Brain pericyte (primary cell): ENCODE data around the gene CTNNA2.

ENCODE experiments used
- DNase-seq: peaks from one replicate; pipeline ENCODE4 v3.0.0-alpha.2; 2012; ENCODE audit warnings: low read depth, low spot score

Gene CTNNA2

DNA sequence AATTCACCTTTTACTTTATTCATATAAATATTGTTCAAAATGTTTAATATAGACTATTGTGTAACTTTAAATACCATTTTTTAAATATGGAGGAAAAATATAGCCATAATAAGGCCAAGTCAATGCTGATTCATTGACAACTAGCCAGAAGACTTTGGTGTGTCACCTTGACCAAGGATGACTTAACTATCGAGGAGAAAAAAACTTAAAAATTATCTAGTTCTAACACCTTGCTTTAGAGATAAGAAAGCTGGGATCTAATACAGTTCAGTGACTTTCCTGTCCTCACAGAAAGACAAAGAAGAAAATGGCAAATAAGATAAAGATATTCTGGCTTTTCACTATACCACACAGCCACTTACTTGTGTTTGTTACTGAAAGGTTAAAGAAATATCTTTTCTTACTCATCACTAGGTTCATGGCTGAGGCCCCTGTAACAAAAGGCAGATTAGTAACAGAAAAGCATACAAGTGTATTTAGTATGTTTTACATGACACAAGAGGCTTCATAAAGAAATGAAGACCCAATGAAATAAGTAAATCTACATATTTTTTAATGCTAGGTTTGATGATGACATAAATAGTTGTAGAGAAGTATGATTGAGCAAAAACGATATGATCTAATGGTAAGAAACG is 857.6 kb downstream of the CTNNA2 start:
- no peak for DNase-seq

DNA sequence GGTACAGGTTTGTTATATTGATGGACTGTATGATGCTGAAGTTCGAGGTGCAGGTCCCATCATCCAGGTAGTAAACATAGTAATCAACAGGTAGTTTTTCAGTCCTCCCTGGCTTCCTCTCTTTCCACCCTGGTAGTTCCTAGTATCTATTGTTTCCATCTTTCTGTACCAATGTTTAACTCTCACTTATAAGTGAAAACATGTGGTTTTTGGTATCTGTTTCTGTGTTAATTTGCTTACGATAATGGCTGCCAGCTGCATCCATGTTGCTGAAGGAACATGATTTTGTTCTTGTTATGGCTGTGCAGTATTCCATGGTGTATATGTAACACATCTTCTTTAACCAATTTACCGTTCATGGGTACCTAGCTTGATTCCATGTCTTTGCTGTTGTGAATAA is 861.3 kb downstream of the CTNNA2 start:
- no peak for DNase-seq

DNA sequence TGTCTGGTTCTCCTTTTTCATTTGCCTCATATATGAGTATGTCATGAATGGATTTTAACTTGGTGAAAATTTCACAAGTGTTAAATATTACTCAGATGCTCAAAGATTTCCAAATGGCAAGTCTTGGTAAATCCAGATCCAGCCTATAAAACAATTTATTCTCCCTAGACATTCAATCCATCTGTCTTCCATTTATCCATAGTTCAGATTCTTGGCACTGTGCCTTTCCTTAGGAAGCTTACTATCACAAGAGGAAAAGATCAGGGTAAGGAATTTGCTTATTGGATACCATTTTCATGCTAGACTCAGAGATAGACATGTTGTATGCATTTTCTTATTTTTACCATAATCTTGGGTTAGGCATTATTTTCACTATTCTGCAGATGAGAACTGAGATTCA is 864.2 kb downstream of the CTNNA2 start:
- no peak for DNase-seq

DNA sequence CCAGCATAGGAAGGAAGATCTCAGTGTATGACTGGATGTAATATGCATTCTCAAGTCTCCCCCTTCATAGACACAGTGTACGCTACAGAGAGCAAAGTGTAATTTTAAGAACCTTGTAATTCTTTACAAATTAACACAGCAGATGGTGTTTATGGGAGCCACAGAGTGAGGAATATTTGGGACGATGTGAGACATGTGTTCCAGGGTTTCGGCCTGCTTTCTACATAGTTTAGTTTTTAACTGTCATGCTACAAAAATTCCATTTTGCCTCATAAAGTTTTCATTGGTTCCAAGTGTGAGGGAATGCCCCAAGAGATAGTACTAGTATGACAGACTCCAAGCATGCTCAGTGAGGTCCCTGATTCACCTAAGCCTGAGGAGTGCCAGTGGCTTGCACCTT is 867.9 kb downstream of the CTNNA2 start:
- DNase-seq = no peak

DNA sequence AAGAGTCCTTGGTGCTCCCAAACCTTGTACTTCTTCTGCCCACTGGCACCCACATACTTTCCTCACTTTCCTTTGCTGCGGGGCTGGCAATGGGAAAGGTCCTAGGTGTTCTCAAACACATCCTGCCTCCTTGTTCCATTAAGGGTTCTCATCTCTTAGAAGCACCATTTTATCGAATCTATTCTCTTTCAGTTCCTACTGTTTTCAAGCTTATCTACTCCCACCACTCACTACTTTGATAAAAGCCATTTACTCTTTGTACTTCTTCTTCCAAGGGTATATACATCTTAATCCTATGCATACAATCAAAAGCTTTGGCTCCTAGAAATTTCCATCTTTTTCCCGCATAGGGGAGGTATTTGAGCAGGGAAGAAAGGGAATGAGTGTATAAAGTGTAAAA is 868.8 kb downstream of the CTNNA2 start:
- DNase-seq = no peak

DNA sequence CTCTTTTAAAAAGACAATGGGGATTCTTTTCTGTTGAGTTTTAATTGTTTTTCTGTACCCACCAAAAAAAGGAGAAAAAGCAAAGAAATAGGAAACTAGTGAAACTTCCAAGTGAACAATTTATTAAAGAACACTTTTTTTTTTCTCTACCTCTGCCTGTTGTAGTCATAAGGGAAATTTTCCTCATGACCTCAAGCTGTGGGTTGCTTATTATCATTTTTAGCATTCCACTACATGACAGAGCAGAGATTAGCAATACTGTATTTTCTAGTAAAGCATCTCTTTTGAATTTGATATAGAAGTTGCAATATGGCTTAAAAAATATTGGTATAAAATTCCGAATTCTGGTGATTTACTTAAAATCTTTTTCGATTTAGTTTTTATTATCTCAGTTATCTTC is 879.6 kb downstream of the CTNNA2 start:
- DNase-seq = no peak

DNA sequence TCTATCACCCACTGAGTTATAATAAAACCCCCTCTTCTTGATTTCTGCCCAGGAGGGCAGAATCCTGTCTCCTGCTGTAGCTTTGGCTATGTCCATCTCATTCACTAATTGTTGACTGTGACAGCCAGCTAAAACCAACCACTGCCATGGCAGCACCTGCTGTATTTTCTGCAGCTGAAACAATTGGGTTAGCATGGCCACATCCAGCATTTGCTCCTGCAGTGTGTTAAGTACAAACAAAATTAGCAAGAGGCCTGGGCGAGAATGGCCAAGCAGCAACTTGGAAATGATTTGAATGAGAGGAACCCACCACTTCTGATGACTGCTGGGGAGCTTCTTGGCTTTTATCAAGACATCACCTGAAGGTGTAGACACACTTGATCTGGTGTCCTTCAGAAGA is 881.1 kb downstream of the CTNNA2 start:
- DNase-seq = no peak

DNA sequence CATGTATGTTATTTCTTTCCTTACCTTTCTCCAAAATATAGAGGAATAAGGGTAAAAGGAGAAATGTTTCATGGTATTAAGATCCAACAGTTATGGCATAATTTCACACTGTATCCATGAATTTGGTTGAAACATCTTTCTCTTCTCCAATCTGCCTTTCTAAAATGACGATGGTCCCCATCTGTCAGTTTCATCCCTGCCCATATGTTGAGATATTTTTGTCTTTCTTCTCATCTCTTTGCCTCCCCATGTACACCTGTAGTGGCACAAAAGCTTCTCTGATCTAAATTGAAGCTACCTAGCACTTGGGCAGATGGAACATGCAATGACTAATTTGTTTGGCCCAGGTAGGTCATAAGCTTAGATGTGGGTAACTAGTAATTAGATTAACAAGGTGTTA is 882.4 kb downstream of the CTNNA2 start:
- no peak for DNase-seq

DNA sequence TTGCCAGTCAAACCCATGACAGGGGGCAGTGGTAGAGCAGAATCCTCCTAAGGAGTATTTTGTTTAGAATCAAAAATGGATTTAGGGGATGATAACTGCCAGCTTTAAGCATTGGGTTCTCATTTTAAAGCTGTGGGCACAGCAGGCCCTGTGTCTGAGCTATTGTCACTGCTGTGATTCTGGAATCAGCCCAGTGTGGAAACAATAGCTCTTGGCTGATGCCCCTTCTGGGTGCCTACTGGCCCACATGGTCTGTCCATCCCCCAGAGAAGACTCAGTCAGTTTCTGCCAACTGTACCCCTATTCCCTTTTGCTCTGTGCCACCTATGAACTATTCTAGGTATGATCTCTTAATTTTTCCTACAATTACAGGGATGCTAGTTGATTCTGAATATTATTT is 883.4 kb downstream of the CTNNA2 start:
- no peak for DNase-seq

DNA sequence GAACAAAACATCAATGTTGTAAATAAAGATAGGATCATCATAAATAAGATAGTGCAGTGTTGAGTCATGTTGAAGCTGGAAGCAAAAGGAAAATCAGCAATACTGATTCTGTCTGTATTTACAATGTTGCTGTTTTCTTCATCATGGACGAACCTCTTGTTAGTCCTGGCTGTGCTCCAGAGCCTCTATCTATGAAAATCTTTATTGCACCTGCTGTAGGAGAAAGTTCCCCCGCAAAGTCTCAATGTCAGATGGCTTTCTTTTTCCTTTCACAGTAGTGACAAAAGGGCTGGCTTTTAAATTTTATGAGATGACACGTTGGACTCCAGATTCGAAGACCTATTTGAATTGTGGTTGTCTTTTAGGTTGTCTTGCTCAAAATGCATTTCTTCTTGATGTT is 890.2 kb downstream of the CTNNA2 start:
- DNase-seq = no peak

DNA sequence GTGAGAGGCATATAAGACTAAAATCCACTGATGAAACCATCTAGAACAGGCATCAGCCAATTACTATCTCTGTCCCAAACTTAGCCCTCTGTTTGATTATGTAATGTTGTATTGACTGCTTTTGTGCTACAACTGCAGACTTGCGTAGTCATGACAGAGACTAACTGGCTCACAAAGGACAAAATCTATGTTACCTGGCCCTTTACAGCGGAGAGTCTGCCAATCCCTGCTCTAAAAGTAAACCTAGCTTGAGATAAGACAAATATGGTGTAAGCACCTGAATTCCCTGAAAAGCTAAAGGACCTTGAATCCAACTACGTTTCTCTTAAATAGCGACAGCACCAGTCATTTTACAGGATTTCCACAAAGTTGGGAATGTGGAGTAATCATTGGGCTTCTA is 894.5 kb downstream of the CTNNA2 start:
- no peak for DNase-seq

DNA sequence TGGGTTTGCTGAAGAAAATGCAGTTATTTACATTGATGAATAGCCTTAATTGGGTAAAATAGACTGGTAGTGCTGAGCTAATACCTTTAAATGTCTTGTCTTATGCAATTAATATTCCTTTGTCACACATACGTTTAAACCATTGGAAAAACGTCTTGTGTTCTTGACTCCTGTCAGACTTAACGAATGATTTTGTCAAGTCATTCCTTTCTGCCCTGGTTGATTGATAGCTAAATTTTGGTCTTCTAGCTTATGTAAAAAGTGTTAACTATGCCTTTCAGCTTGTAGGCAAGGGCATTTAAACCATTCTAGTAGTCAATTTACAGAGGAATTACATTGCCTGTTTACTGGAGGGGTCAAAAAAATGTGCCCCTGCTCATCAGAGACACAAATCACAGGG is 897.5 kb downstream of the CTNNA2 start:
- DNase-seq = no peak

DNA sequence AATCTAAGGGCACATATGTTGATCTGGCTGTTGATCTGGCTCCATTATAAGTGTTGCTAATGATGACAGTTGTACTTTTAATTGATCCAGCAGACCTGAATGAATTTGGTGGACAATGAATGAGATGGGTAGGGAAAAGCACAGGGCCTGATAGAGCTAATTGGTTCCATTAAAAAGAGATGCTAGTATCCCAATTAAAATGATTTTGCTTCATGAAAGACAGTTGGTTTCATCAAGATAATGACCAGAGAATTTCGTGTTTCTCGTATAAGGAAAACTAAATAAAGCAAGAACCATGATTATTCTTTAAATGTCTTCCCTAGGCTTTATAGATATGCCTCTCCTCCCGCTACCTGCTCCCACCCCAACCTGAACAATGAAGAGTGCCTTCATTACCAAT is 900.3 kb downstream of the CTNNA2 start:
- no peak for DNase-seq

DNA sequence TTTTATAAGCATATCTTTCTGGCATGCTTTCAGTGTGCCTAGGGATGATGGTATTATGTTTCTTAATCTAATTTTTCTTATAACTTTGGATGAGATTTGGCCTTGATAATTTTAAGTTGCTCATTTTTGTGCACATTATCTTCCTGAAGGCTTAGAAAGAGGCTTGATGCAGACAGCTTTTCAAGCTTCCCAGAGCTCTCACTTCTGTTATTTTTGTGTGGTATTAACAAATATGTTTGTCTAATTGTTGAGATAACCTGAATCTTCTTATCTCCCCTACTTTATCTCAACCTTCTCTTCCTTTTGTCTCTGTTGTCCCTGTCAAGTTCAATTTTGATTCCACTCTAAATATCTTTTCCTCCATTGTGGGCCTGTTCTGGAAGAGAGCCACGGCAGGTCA is 904.9 kb downstream of the CTNNA2 start:
- DNase-seq = no peak

DNA sequence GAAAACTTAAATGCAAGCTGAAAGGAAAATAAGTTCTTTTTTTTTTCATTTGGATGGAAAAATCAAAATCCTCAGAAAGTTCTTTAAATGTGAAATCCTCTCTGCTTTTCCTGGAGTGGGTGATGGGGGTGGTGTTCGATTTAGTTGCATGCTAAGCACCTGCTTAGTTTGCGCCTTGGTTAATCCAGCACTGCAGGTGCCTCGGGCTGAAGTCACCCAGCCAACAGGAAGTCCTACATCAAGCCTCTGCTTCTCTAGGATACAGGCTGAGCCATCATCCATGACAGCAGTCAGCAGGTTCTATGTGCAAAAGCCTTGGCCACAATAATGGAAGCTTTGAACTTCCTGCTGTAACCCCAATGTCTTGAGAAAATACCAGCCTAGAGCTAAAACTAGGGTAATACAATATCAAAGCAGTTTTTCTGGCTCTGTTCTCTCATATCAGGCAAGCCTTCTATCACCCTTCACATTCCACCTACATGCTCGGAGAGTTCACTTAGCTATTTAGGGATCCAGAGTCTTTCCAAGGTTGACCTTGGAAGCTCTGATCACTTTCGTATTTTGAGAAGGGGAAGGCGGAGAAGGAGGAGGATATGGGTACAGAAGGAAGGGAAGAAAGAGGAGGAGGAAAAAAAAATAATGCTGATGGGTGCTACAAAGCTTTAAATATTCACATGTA is 907.8 kb downstream of the CTNNA2 start:
- no peak for DNase-seq

DNA sequence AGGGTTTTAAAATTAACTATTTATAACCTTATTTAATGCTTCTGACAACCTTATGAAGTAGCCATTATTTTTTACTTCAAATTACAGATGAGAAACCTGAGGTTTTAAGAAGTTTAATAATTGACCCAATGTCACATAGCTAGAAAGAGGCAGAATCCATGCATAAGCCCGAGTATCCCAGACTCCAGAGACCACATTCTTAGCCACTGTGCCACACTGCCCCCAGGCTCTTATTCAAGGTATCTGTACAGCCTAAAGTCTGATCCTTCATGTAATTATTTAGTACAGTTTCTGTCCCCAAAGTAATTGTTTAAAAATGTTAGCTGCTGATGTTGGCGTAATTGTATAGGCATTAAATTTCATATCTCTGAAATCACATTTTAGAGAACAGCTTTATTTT is 916.4 kb downstream of the CTNNA2 start:
- DNase-seq = no peak

DNA sequence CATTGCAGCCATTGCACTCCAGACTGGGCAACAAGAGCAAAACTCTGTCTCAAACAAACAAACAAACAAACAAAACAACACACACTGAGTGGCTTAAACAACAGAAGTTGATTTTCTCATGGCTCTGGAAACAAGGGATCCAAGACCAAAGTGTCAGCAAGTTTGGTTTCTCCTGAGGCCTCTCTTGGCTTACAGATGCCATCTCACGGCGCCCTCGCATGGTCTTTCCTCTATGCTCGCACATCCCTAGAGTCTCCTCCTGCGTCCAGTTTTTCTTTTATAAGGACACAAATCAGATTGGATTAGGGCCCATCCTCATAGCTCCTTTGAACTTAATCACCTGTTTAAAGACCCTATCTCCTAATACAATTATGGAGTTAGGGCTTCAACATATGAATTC is 925.1 kb downstream of the CTNNA2 start:
- DNase-seq = no peak

DNA sequence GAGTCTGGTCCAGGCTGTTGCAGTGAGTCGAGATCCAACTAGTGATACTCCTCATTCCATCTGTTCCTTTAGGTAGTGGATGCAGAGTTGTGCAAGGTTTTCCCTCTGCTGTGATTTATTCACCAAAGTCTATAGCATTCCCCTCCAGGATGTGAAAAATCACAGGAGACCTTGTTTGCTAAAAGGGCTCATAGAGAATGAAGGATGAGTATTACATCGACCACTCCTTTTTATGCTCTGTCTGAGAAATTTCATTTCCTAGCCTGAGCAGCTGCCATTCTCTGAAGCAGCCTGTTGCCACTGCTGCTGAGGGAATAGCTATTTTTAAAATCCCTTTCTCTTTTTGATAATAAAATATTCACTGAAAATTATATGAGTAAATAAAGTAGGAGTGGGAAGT is 925.8 kb downstream of the CTNNA2 start:
- no peak for DNase-seq

DNA sequence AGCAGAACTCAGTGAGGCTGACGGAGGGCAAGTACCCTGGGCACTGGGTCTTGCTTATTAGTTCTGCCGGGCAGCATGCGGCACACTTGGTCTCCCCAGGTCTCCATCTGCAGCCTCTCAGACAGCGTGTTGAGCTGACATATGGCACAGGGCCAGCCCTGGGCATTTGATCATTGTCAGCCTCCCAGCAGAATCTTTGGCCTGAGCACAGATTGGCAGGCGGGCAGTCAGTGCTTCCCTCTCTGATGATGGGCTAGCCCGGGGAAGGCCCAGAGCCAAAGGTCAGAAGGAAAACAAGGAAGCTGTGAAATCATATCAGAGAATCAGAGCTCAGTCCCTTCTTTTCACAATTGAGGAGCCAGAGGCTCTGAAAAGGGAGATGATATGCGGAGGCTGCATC is 941.8 kb downstream of the CTNNA2 start:
- DNase-seq = no peak

DNA sequence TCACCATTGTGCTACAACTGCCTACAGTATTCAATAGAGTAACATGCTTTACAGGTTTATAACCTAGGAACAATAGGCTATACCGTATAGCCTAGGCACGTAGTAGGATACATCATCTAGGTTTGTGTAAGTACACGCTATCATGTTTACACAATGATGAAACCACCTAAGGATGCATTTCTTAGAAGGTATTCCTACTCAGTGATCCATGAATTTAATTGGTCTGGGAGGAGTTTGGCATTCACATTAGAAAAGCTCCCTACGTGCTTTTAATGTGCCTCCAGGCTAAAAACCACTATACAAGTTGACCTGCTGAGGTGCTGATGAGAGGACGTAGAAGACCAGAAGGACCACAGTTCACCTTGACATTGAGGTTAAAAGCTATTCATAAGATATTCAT is 946.2 kb downstream of the CTNNA2 start:
- DNase-seq = no peak

DNA sequence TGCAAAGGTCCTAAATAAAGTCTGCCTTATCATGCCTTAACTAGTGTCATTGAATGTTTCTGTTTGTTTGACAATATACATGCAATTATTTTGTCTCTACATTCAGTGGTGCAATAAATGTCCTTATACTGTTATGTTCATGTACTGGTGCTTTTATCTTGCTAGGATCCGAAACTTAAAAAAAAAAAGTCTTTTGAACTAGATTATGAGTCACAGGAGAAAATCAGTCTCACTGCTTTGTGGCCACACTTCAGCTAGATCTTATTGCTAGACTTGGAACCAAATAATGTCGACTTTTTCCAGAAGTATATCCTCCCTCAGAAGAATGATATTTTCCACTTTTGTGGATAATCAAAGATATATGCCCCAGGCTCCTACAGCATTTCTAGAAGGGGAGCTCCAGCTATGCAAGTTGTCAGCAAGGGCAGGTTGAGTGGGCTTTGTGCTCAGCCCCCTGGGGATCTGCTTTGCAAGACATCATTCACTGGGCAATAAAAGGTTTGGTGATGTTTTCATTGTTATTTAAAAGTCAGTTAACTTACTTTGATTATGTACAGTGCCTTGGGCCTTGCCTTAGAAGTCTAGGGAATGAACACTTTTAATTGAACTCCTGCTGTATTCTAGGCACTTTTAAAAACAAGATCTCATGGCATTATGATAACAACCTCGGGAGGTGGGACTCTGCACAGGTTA is 948.8 kb downstream of the CTNNA2 start:
- no peak for DNase-seq

DNA sequence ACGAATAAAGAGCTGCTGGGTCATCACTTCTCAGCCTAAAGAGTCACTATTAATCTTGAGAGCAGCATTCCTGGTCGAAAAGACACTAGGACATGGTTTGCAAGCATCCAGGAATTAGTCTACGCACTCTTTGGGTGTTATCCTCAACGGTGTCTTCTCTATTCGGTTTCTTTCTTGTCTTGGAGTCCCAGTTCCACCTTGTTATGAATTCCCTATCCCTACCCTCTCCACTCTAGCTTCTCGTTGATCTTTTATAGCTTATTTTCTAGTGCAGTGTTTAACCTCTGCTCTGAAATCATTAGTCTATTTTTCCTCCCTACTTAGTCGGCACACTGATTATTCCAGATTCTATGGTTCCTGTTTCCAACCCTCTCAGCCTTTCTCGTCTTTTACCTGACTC is 949.8 kb downstream of the CTNNA2 start:
- DNase-seq = no peak

DNA sequence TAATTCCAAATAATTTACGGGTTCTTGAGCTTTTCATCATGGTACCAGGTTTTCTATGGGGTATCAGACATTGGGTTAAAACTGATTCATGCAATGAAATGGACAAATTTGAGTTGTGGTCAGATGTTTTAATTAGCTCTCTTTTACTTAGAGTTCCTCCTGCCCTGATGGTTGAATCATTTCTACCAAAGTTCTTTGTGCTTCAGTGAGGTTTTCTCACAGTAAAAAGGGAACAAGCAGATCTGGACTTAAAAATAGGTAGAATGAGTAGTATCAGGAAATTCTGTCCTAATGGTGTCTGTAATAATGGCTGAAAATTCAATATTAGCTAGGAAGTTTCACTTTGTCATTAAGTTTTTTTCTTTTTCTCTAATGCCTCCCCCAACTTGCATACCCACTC is 951.4 kb downstream of the CTNNA2 start:
- no peak for DNase-seq
